ENCODE data around the gene SMIM45.

Gene SMIM45

GRCh38 chr22:41940832-41941765 is 10.9 kb upstream of the SMIM45 start (continued):
- TF ChIP-seq, protein P1, sequence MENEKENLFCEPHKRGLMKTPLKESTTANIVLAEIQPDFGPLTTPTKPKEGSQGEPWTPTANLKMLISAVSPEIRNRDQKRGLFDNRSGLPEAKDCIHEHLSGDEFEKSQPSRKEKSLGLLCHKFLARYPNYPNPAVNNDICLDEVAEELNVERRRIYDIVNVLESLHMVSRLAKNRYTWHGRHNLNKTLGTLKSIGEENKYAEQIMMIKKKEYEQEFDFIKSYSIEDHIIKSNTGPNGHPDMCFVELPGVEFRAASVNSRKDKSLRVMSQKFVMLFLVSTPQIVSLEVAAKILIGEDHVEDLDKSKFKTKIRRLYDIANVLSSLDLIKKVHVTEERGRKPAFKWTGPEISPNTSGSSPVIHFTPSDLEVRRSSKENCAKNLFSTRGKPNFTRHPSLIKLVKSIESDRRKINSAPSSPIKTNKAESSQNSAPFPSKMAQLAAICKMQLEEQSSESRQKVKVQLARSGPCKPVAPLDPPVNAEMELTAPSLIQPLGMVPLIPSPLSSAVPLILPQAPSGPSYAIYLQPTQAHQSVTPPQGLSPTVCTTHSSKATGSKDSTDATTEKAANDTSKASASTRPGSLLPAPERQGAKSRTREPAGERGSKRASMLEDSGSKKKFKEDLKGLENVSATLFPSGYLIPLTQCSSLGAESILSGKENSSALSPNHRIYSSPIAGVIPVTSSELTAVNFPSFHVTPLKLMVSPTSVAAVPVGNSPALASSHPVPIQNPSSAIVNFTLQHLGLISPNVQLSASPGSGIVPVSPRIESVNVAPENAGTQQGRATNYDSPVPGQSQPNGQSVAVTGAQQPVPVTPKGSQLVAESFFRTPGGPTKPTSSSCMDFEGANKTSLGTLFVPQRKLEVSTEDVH (IDR thresholded peaks at IDR 0.05; ENCODE audit: low read depth, partially characterized antibody) = peak; percentile 80
- TF ChIP-seq STAT3 (IDR thresholded peaks at IDR 0.05; ENCODE audit: low read depth, low read length) = no peak
- no peak for TF ChIP-seq ZNF384 (IDR thresholded peaks at IDR 0.05; ENCODE audit: borderline replicate concordance, low read depth, low read length)
- TF ChIP-seq, protein P2, sequence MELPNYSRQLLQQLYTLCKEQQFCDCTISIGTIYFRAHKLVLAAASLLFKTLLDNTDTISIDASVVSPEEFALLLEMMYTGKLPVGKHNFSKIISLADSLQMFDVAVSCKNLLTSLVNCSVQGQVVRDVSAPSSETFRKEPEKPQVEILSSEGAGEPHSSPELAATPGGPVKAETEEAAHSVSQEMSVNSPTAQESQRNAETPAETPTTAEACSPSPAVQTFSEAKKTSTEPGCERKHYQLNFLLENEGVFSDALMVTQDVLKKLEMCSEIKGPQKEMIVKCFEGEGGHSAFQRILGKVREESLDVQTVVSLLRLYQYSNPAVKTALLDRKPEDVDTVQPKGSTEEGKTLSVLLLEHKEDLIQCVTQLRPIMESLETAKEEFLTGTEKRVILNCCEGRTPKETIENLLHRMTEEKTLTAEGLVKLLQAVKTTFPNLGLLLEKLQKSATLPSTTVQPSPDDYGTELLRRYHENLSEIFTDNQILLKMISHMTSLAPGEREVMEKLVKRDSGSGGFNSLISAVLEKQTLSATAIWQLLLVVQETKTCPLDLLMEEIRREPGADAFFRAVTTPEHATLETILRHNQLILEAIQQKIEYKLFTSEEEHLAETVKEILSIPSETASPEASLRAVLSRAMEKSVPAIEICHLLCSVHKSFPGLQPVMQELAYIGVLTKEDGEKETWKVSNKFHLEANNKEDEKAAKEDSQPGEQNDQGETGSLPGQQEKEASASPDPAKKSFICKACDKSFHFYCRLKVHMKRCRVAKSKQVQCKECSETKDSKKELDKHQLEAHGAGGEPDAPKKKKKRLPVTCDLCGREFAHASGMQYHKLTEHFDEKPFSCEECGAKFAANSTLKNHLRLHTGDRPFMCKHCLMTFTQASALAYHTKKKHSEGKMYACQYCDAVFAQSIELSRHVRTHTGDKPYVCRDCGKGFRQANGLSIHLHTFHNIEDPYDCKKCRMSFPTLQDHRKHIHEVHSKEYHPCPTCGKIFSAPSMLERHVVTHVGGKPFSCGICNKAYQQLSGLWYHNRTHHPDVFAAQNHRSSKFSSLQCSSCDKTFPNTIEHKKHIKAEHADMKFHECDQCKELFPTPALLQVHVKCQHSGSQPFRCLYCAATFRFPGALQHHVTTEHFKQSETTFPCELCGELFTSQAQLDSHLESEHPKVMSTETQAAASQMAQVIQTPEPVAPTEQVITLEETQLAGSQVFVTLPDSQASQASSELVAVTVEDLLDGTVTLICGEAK (IDR thresholded peaks at IDR 0.05; ENCODE audit: borderline replicate concordance) = no peak
- TF ChIP-seq NFYB (IDR thresholded peaks at IDR 0.05; ENCODE audit: insufficient read depth, low read depth, low read length) = 0 out of 2 replicates have a peak, but pooled peaks have one; percentile 52
- TF ChIP-seq PKNOX1 (IDR thresholded peaks at IDR 0.05) = no peak; the same call in 1 of the 2 replicates
- peak; percentile 15 for TF ChIP-seq ATF7 (IDR thresholded peaks at IDR 0.05; ENCODE audit: low read depth)
- no peak for TF ChIP-seq MEF2B (IDR thresholded peaks at IDR 0.05; ENCODE audit: partially characterized antibody, poor library complexity, severe bottlenecking)
- peak; percentile 88 for TF ChIP-seq NBN (IDR thresholded peaks at IDR 0.05)
- TF ChIP-seq SIX5 (IDR thresholded peaks at IDR 0.05; ENCODE audit: low read depth, low read length, severe bottlenecking) = no peak
- no peak for TF ChIP-seq HSF1 (IDR thresholded peaks at IDR 0.05; ENCODE audit: low read depth, low read length)
- TF ChIP-seq MYB (IDR thresholded peaks at IDR 0.05; ENCODE audit: borderline replicate concordance, low read depth, low read length) = no peak
- TF ChIP-seq ZNF592 (IDR thresholded peaks at IDR 0.05) = peak; percentile 86; the same call in 1 of the 2 replicates
- no peak for TF ChIP-seq CHD2 (IDR thresholded peaks at IDR 0.05; ENCODE audit: borderline replicate concordance, low read depth, low read length)
